GM10847 (cell line): ENCODE data around the gene JPH3.

Source experiments
- POLR2A ChIP-seq: IDR thresholded peaks from 2 replicates; pipeline ENCODE4 v1.6.1; 2011; ENCODE audit not compliant: insufficient read length; ENCODE audit errors: extremely low read depth

Gene JPH3

GRCh38 chr16:87608400-87608985, 6.2 kb downstream of the JPH3 start:
- no peak for TF ChIP-seq POLR2A

GRCh38 chr16:87610026-87610425, 7.7 kb downstream of the JPH3 start:
- no peak for TF ChIP-seq POLR2A

DNA sequence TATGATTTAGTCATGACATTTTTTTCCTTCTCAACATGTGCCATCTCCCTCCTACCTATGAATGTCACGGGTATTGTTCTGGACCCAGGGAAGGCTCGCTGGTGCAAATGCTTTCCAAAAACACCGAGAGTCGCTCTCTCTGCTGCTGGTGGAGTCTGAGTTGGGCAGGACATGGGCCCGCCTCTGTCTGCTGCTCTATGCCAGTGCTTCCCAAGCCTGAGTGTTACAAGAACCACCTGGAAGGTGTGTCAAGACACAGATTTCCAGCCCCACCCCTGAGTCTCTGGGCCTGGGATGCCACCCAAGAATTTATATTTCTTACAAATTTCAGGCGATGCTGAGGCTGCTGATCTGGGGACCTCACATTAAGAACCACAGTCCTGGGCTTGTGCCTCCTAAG, 9.1 kb downstream of the JPH3 start:
- no peak for TF ChIP-seq POLR2A

- no peak for TF ChIP-seq POLR2A
These were observed 11.7 kb downstream of the JPH3 start for GRCh38 chr16:87613961-87614360.

GRCh38 chr16:87615621-87616041, 13.3 kb downstream of the JPH3 start:
- TF ChIP-seq POLR2A: no peak

DNA sequence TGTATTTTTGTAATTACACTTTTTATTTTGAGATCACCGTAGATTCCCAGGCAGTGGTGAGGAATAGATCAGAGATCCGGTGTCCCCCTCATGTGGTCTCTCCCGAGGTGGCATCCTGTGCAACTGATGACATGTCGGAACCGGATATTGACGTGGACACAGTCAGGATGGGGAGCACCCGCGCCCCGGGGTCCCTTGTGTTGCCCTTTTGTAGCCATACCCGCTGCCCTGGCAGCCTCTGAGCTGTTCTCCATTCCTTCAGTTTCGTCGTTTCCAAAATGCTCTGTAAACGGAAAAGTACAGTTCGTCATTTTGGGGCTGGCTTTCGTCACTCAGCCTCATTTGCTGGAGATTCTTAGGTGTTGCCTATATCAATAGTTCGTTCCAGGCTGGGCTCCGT, 14.2 kb downstream of the JPH3 start:
- TF ChIP-seq POLR2A: no peak

- TF ChIP-seq POLR2A: no peak
These were observed 15.9 kb downstream of the JPH3 start for GRCh38 chr16:87618216-87618615.

DNA sequence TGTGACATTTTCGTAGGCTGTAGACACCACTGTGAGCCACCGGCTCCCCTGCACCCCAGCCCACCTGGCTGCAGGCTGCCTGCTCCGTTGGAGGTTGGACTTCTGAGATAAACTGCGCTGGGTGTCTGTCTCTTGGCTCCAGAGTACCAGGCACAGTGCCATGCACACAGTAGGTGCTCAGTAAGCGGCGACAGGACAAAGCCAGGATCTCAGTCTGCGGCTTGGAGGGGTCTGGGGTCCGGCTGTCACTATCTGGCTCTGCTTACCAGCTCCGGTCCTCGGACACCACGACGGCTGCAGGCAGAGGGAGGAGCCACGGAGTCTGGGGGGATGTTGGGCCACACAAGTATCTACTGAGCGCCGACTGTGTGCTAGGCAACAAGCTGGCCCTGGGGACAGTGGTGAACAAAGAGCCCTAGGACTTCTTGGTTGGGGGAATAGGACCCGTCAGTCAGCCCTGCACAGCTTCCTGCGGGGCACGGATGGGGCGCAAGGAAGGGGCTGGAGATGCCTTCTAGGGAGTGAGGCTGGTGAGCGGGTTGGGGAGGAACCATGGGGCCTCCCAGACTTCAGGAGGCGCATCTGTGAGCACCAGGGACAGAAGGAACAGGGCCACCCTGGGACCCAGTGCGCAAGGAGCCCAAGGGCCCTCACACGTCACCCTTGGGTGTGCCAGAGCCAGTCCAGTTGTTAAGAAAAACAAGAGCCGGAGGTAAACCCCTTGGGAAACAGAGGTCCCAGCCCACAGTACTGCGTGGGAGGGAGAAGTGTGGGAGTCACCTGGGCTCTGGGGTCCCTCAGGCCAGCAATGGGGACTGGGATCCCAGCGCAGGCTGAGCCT, 17.3 kb downstream of the JPH3 start:
- no peak for TF ChIP-seq POLR2A

DNA sequence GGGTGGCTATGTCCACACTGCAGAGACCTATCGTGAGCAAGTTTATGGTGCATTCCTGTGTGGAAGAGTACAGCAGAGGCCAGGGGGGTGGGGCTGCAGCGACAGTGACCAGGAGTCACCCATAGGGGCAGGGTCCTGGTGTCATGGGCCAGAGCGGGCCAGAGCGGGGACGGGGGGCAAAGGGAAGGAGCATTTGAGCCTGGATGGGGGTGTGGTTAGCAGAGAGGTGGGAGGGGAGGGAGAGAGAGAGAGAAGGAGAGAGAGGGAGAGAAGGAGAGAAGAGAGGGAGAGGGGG, 17.8 kb downstream of the JPH3 start:
- no peak for TF ChIP-seq POLR2A

GRCh38 chr16:87621550-87621829, 19.2 kb downstream of the JPH3 start:
- TF ChIP-seq POLR2A: no peak

DNA sequence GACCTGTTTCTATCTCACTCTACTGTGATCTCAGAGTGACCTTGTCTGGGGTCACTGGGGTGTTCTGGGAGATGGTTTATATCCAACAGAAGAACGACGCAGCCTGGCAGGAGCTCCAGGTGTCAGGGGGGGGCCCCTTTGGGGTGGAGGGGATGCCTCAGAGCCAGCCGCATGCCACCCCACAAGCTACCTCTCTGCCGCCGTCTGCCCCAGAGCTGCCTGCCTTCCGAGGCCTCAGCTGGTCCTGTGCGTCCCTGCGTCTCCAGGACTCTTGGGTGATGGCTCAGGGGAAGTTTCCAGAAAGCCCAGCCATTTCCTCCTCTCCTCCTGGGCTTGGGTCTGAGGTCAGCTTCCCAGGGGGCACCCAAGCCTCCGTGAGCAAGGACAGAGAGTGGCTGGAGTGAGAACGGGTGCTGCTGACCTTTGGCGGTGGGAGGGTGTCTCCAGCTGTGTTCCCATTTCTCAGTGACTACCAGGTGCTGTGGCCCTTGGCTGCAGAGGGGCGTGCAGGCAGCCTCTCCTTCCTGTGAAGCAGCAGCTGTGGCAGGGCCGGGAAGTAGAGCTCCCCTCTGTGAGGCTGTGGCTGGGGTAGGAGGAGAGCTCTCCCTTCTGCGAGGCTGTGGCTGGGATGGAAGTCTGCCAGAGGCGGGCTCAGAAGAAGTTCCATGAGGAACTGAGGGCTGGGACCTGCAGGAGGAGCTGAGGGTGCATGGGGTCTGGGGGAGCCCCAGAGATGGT, 19.8 kb downstream of the JPH3 start:
- no peak for TF ChIP-seq POLR2A

DNA sequence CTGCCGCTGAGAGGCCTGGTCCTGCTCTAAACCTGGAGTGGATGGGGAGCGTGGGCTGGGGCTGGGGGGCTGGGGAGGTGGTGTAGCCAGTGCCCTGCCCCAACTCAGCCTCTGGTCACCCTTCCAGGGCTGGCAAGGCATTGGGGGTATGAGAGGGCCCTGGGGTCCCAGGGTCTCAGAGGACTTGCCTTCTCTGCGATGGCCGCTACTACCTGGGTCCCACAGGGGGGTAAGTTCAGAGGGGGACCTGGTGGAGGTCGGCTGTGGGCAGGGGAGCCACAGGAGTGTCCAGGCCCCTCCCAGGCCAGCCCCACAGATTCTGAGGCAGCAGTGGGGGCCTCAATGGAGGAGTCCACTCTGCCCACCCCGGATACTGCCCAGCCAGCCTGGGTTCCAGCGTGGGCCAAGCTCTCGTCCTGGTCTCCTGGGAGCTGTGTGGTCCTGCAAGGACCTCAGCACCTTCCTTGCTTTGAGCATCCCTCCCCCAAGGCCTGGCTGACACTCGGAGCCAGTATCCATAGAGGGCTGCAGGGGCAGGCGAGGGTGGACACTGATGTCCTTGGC, 20.5 kb downstream of the JPH3 start:
- no peak for TF ChIP-seq POLR2A

DNA sequence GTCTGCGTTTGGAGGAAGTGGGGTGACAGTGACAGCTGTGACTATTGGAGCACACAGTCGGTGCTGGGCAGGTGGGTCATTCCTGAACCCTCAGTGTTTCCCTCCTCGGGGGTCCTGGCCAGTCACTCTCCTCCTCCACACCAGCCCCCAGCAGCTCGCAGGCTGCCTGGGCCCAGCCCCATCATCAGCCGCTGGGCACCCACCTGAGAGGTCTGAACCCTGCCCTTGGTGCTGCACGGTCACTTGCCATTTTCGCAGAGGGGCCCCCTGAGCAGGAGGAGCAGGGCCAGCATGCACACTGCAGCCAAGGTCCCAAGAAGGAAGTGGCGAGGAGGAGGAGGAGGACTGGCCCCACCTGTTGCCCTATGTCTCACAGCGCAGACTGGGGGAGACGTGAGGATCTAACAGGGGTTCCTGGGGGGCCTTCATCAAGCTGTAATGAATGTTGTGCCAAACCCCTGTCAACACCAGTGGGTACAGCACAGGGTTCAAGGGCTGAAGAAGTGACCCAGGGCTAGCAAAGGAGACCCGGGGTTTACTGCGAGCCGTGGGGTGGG, 23.0 kb downstream of the JPH3 start:
- no peak for TF ChIP-seq POLR2A

DNA sequence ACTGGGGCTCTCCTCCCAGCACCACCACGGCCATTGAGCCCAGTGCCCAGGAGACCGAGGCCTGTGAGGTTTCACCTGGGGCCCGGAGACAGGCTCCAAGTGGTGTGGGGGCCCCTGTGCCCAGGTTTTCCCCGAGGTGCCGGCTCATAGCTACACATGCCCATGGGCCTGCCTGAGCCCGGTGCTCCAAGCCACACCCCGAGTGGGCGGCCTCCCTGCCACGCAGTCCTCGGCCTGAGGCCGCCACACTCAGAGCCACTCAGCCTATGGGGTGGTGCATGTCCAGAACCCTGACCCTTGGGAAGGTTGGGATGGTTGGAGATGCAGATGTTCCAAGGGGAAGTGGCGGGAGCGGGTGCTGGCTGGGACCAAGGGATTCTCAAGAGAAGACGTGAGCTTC, 24.1 kb downstream of the JPH3 start:
- no peak for TF ChIP-seq POLR2A

- TF ChIP-seq POLR2A: no peak
These were observed 24.6 kb downstream of the JPH3 start for GRCh38 chr16:87626905-87627304.

DNA sequence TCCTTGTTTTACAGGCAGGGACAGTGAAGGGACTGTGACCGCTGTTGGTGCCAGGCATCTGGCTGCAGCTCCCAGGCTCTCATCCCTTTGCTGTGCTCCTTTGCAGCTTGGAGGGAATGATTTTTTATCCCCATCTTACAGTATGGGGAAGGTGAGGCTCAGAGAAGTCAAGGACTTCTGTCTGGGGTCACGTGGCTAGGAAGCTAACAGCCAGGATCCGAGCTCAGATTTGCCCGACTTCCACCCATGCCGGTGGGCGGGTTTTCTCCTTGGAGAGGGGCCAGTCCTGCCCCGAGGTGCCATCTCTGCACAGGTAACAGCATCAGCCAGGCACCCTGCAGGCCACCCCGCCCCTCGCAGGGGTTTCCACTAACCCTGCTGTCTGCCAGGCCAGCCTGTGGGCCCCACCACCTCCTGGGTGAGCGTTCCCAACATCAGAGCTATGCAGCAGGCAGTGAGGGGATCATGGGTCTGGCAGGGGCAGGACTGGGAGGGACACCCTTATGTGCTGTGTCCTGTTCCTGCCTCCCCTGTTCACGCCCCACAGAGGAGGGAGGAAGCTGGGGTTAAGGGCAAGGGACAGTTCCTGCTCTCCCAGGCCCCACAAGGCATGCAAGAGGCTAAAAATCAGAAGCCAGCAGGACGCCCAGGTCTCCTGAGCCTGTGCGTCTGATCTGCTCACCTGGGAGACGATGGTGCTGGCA, 25.4 kb downstream of the JPH3 start:
- no peak for TF ChIP-seq POLR2A
